Esophagus muscularis mucosa (tissue), 4 donors: ENCODE results near the gene FRY.

Experiments used
- CTCF ChIP-seq, 3 experiments: fragments of 200-600 bp in 2 of 3; fragments of 450-650 bp in 1 of 3; sonication (generic) in 2 of 3; IDR thresholded peaks; one replicate each; pipeline ENCODE4 v1.5.1; 2017 to 2019; ENCODE audit warnings: antibody characterized with exemption in 3 of 3, mild to moderate bottlenecking in 2 of 3, moderate library complexity in 1 of 3
- EP300 ChIP-seq: sonication (generic); formaldehyde crosslinking; IDR thresholded peaks from one replicate; pipeline ENCODE4 v1.6.1; 2017; ENCODE audit warnings: antibody characterized with exemption
- POLR2A ChIP-seq: fragments of 450-650 bp; IDR thresholded peaks from one replicate; pipeline ENCODE4 v1.6.1; 2017; ENCODE audit warnings: antibody characterized with exemption, moderate library complexity, mild to moderate bottlenecking, low read depth
- POLR2AphosphoS5 ChIP-seq, 2 donors: sonication (generic); formaldehyde crosslinking; IDR thresholded peaks; one replicate each; pipeline ENCODE4 v1.6.1; 2017; ENCODE audit warnings: antibody characterized with exemption in 2 of 2

- TF ChIP-seq CTCF (IDR thresholded peaks at IDR 0.05), result no peak
- no peak for TF ChIP-seq POLR2AphosphoS5 (IDR thresholded peaks at IDR 0.05)
- TF ChIP-seq EP300, result no peak
- no peak for TF ChIP-seq POLR2A
Measured at GRCh38 chr13:32086366-32086765, 54.8 kb downstream of the FRY start.
